K562 (cell line): ENCODE measurements around the gene CALML6. TPM values are rescaled to one million over a fixed set of nuclear protein-coding genes. Genes with fewer than 3 reads are reported as not detected.

Experiments used
- ARID1B ChIP-seq: fragments of 450-650 bp; IDR thresholded peaks from 2 replicates; pipeline ENCODE4 v1.6.1; 2016; ENCODE audit warnings: antibody characterized with exemption, mild to moderate bottlenecking, inconsistent platforms
- BHLHE40 ChIP-seq: IDR thresholded peaks from 2 replicates; pipeline ENCODE4 v1.6.1; 2011; ENCODE audit warnings: low read length, improper control_type of control experiment
- CCNT2 ChIP-seq: IDR thresholded peaks from 2 replicates; pipeline ENCODE4 v1.6.1; 2011; ENCODE audit warnings: borderline replicate concordance, low read depth, mild to moderate bottlenecking, moderate library complexity, mixed read lengths, low read length; ENCODE audit not compliant: insufficient read length; ENCODE audit errors: extremely low read depth
- HMG20A ChIP-seq: fragments of 450-650 bp; formaldehyde crosslinking; conservative IDR thresholded peaks from 2 replicates; pipeline ENCODE4 v1.4.0; 2020; ENCODE audit warnings: mild to moderate bottlenecking, mixed read lengths
- HMG20B ChIP-seq: fragments of 250-450 bp; sonication (Bioruptor Pico); IDR thresholded peaks from 2 replicates; pipeline ENCODE4 v1.5.0; 2021; ENCODE audit warnings: mild to moderate bottlenecking
- NR4A1 ChIP-seq, 2 experiments: fragments of 250-450 bp in 1 of 2; fragments of 450-650 bp in 1 of 2; sonication (Bioruptor Pico) in 1 of 2; IDR thresholded peaks; 2 replicates each; pipeline versions ENCODE4 v1.4.0 to v1.6.1; 2016 to 2020; ENCODE audit warnings: mild to moderate bottlenecking in 2 of 2, missing compliant biosample characterization in 1 of 2, missing genetic modification characterization in 1 of 2, moderate library complexity in 1 of 2
- NRF1 ChIP-seq, 2 experiments: fragments of 450-650 bp; IDR thresholded peaks in 1 of 2; conservative IDR thresholded peaks in 1 of 2; 2 replicates each; pipeline ENCODE4 v1.6.1; 2014; ENCODE audit warnings: mild to moderate bottlenecking in 2 of 2
- RFX5 ChIP-seq: IDR thresholded peaks from 2 replicates; pipeline ENCODE4 v1.6.1; 2011; ENCODE audit warnings: low read depth, mild to moderate bottlenecking, improper control_type of control experiment, low read length
- SMARCA5 ChIP-seq: fragments of 450-650 bp; IDR thresholded peaks from 2 replicates; pipeline ENCODE4 v1.6.1; 2016
- SMC3 ChIP-seq: conservative IDR thresholded peaks from 2 replicates; pipeline ENCODE4 v1.6.1; 2011; ENCODE audit warnings: low read depth, low read length, improper control_type of control experiment; ENCODE audit not compliant: insufficient read depth
- STAG1 ChIP-seq: sonication (generic); formaldehyde crosslinking; IDR thresholded peaks from 2 replicates; pipeline ENCODE4 v1.5.0; 2020; ENCODE audit warnings: missing genetic modification reagents, borderline replicate concordance
- ZBED1 ChIP-seq: IDR thresholded peaks from 2 replicates; pipeline ENCODE4 v1.6.1; 2014
- ZNF133 ChIP-seq: fragments of 250-450 bp; sonication (Bioruptor Pico); IDR thresholded peaks from 2 replicates; pipeline ENCODE4 v1.4.0; 2020; ENCODE audit warnings: mild to moderate bottlenecking
- ZNF217 ChIP-seq: sonication (generic); formaldehyde crosslinking; IDR thresholded peaks from 2 replicates; pipeline ENCODE4 v1.8.0; 2022; ENCODE audit warnings: mild to moderate bottlenecking, missing genetic modification reagents
- ZNF239 ChIP-seq: fragments of 250-450 bp; sonication (Bioruptor Pico); IDR thresholded peaks from 2 replicates; pipeline ENCODE4 v1.4.0; 2020; ENCODE audit warnings: mild to moderate bottlenecking
- ZNF444 ChIP-seq: fragments of 250-450 bp; sonication (Bioruptor Pico); IDR thresholded peaks from 2 replicates; pipeline ENCODE4 v1.4.0; 2020; ENCODE audit warnings: mild to moderate bottlenecking, moderate library complexity
- ZNF707 ChIP-seq: fragments of 250-450 bp; sonication (Bioruptor Pico); conservative IDR thresholded peaks from 2 replicates; pipeline ENCODE4 v1.8.0; 2022; ENCODE audit warnings: inconsistent platforms, mild to moderate bottlenecking, moderate library complexity
- ZNF764 ChIP-seq: fragments of 250-450 bp; sonication (Bioruptor Pico); IDR thresholded peaks from 2 replicates; pipeline ENCODE4 v1.4.0; 2020; ENCODE audit warnings: low read depth, mild to moderate bottlenecking, moderate library complexity
- polyA plus RNA-seq, 8 experiments: library from polyadenylated mRNA; depleted of rRNA in 4 of 8; stranded (reverse) in 5 of 8; unstranded in 3 of 8; fragments of >200 nt; fragmentation: Nextera tagmentation in 2 of 8; fragmentation: Illumina TruSeq in 1 of 8; extraction: Ambion mirVana in 2 of 8; extraction: Trizol in 1 of 8; gene quantifications; 2 replicates each; pipeline versions ENCODE4 v1.2.1 to v1.2.3, GENCODE V29; 2011 to 2014; ENCODE audit warnings: inconsistent platforms in 1 of 8, missing spikeins in 1 of 8
- total RNA-seq, 7 experiments: library from RNA; depleted of rRNA in 6 of 7; stranded (reverse); fragments of >200 nt in 6 of 7; fragmentation: Illumina TruSeq in 2 of 7; extraction: Trizol in 2 of 7; gene quantifications; 2 replicates each; pipeline versions ENCODE4 v1.2.1 to v1.2.3, GENCODE V29; 2011 to 2021; ENCODE audit warnings: low replicate concordance in 1 of 7
- TF ChIP-seq, protein P1 (sequence below), 3 experiments: fragments of 200-800 bp in 1 of 3; sonication (Bioruptor generic) in 1 of 3; sonication (generic) in 1 of 3; formaldehyde crosslinking in 1 of 3; IDR thresholded peaks; 2 replicates each; pipeline versions ENCODE4 v1.6.1 to v1.8.0; 2016 to 2022; ENCODE audit warnings: mild to moderate bottlenecking in 2 of 3, missing compliant biosample characterization in 2 of 3, missing genetic modification characterization in 2 of 3, missing genetic modification reagents in 1 of 3
- TF ChIP-seq, protein P2 (sequence below): IDR thresholded peaks from 2 replicates; pipeline ENCODE4 v1.6.1; 2011; ENCODE audit warnings: borderline replicate concordance, low read depth, mild to moderate bottlenecking, moderate library complexity, low read length; ENCODE audit not compliant: insufficient read depth, poor library complexity, severe bottlenecking
- TF ChIP-seq, protein P3 (sequence below): sonication (generic); IDR thresholded peaks from 2 replicates; pipeline ENCODE4 v1.6.1; 2016
- TF ChIP-seq, protein P4 (sequence below): fragments of 450-650 bp; formaldehyde crosslinking; IDR thresholded peaks from 2 replicates; pipeline ENCODE4 v1.4.0; 2020; ENCODE audit warnings: mild to moderate bottlenecking, moderate library complexity

The CALML6 gene
- total and polyA plus RNA-seq, 9 of the 15 experiments (the other 6 are each of a cell fraction or from before 2014, with no cell fraction given) = 0.14 TPM; not detected in 8

DNA sequence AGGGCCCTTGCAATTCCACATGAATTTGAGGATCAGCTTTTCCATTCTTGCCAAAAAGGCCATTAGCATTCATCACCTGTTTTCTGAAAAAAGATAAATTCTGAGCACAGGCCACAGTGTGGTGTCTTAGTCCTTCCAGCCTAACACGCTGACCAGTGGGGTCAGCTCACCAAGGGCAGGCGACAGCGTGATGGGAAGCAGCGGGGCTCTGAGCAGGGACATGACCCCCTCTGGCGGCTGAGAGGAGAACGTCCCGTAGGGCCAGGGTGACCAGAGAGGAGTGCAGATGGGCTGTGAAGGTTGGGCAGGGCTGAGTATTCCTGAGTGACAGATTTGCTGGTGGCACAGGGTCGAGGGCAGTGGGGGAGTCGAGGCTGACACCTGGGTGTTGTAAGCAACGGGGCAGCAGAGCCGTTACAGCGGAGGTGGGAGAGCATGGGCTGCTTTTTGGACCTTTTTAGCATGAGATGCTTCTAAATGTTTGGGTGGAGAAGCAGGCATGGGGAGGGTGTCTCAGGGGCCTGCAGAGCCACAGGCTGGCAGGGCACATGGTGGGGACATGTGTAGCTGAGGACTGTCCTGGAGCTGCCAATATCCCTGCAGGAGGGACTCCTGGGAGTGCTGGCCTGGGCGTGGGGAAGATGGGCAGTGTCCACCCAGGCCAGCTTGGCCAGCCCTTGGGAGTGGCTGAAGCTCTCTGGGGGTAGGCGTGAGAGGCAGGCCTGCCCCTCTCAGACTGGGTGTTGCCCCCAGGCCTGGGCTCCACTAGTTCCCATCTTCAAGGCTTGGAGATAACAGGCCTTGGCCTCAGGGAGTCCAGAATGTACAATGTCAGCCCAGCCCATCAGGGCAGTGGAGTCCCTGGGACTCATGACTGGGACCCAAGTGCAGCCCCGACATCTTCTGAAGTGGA lies 8.6 kb upstream of the CALML6 start (continued):
- TF ChIP-seq STAG1 (CRISPR knock-in tag) (peak; percentile 97), NRF1 (conservative IDR thresholded peaks at IDR 0.05 in 1 of 2, IDR thresholded peaks at IDR 0.05 in 1 of 2) (peak in 1 of 2 experiments; percentile 31; a peak in 1 of 4 replicates), NR4A1 (CRISPR knock-in tag; IDR thresholded peaks at IDR 0.05) (no peak), NR4A1 (tag; IDR thresholded peaks at IDR 0.05) (no peak), ZNF133 (no peak), RFX5 (no peak), SMC3 (peak; percentile 96), ZNF764 (CRISPR knock-in tag) (no peak), ZNF217 (CRISPR knock-in tag) (no peak), SMARCA5 (peak; percentile 55; the same call in 1 of the 2 replicates), CCNT2 (no peak), ARID1B (peak; percentile 12; the same call in 1 of the 2 replicates), ZBED1 (peak; percentile 72; the same call in 1 of the 2 replicates), ZNF707 (CRISPR knock-in tag) (no peak), ZNF444 (CRISPR knock-in tag) (no peak), BHLHE40 (peak; percentile 67), HMG20A (CRISPR knock-in tag) (no peak), HMG20B (CRISPR knock-in tag) (no peak), ZNF239 (no peak)
- TF ChIP-seq, protein P1, sequence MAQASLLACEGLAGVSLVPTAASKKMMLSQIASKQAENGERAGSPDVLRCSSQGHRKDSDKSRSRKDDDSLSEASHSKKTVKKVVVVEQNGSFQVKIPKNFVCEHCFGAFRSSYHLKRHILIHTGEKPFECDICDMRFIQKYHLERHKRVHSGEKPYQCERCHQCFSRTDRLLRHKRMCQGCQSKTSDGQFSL (CRISPR knock-in tag; IDR thresholded peaks at IDR 0.05) = 0 out of 2 replicates have a peak, but pooled peaks have one; percentile 51
- TF ChIP-seq, protein P1 (tag; IDR thresholded peaks at IDR 0.05) = no peak
- TF ChIP-seq, protein P2, sequence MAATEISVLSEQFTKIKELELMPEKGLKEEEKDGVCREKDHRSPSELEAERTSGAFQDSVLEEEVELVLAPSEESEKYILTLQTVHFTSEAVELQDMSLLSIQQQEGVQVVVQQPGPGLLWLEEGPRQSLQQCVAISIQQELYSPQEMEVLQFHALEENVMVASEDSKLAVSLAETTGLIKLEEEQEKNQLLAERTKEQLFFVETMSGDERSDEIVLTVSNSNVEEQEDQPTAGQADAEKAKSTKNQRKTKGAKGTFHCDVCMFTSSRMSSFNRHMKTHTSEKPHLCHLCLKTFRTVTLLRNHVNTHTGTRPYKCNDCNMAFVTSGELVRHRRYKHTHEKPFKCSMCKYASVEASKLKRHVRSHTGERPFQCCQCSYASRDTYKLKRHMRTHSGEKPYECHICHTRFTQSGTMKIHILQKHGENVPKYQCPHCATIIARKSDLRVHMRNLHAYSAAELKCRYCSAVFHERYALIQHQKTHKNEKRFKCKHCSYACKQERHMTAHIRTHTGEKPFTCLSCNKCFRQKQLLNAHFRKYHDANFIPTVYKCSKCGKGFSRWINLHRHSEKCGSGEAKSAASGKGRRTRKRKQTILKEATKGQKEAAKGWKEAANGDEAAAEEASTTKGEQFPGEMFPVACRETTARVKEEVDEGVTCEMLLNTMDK = peak; percentile 47
- TF ChIP-seq, protein P3, sequence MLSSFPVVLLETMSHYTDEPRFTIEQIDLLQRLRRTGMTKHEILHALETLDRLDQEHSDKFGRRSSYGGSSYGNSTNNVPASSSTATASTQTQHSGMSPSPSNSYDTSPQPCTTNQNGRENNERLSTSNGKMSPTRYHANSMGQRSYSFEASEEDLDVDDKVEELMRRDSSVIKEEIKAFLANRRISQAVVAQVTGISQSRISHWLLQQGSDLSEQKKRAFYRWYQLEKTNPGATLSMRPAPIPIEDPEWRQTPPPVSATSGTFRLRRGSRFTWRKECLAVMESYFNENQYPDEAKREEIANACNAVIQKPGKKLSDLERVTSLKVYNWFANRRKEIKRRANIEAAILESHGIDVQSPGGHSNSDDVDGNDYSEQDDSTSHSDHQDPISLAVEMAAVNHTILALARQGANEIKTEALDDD = peak; percentile 85
- TF ChIP-seq, protein P4, sequence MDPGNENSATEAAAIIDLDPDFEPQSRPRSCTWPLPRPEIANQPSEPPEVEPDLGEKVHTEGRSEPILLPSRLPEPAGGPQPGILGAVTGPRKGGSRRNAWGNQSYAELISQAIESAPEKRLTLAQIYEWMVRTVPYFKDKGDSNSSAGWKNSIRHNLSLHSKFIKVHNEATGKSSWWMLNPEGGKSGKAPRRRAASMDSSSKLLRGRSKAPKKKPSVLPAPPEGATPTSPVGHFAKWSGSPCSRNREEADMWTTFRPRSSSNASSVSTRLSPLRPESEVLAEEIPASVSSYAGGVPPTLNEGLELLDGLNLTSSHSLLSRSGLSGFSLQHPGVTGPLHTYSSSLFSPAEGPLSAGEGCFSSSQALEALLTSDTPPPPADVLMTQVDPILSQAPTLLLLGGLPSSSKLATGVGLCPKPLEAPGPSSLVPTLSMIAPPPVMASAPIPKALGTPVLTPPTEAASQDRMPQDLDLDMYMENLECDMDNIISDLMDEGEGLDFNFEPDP (CRISPR knock-in tag) = no peak
